GM12801 (cell line): ENCODE data around the gene IL4R.

Experiments used
- CTCF ChIP-seq: IDR thresholded peaks from one replicate; pipeline ENCODE4 v1.5.1; 2011; ENCODE audit warnings: control low read depth; ENCODE audit not compliant: insufficient read length; ENCODE audit errors: extremely low read depth

Gene IL4R

DNA sequence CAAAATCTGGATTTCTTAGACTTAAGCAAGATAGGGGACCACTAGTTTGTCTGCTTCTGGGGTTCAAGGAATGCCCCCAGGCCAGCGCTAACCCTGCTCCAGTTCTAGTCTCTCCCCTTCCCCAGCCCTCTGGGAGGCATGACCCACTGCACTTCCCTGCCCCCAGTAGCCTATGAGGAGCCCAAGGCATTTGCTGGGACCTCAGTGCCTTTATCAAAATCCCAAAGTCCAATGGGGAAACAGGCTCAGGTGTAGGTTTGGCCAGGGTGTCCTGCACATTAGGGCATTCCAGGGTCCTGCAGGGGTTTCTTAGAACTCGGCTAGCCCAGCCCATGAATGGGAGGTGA lies 1.2 kb downstream of the IL4R start:
- TF ChIP-seq CTCF, result no peak

DNA sequence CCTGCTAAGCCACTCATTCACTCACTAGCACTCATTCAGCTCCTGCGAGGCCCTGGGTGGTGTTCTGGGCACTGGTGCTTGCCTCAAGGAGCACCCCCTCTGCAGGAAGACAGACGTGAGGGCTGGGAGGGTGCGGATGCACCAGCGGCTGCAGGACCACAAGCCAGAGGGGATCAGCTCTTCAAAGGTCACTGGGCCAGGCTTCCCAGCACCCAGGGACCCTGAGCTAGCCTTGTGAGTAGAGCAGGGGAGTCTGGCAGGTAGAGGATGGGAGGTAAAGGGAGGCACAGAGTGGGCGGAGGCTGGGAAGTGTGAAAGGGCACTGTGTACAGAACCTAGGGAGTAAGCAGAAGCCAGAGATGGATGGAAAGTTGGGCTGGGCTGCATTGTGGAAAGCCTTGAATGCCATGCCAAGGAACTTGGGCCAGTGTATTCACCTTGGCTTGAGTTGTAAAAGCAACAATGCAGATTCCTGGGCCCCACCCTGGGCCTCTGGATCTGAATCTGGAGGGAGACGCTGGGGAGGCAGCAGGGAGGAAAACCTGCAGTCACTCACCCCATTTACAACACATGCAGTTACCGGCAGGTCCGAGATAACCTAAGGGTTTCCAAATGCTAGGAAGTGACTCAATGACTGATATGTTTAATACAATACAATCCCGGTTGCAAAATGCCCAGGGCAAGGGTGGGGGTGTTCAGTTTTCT lies 1.7 kb downstream of the IL4R start:
- TF ChIP-seq CTCF, result no peak

- no peak for TF ChIP-seq CTCF
These were observed 2.4 kb downstream of the IL4R start for GRCh38 chr16:27316038-27316680.

GRCh38 chr16:27317320-27317719 lies 3.5 kb downstream of the IL4R start:
- TF ChIP-seq CTCF, result no peak

DNA sequence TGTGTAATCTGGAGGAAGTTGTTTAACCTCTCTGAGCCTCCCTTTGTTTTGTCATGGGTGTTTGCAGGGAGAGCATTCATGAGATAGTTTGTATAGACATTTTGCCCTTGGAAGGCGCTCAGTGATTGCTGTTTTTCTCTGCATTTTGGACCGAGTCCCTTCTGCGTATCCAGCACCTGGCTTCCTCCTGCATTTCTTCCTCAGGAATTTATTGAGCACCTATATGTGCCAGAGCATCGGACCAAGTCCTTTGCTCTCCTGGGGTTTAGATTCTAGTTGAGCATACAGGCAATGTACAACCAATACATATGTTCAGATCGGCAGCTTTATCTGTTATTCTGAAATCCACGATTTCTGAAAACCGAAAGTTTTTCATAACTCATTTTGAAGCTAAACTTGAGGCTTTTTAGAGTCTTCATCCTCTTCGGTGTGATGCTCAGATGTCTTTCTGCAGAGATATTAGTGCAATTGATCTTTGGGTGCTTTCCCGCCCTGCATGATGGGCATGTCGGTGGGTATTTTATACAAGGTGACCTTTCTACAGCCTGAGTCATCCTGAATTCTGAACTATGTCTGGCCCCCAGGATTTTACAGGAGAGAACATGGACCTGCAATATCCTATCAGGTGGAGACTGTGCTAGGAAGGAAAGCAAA lies 4.1 kb downstream of the IL4R start:
- TF ChIP-seq CTCF, result no peak

DNA sequence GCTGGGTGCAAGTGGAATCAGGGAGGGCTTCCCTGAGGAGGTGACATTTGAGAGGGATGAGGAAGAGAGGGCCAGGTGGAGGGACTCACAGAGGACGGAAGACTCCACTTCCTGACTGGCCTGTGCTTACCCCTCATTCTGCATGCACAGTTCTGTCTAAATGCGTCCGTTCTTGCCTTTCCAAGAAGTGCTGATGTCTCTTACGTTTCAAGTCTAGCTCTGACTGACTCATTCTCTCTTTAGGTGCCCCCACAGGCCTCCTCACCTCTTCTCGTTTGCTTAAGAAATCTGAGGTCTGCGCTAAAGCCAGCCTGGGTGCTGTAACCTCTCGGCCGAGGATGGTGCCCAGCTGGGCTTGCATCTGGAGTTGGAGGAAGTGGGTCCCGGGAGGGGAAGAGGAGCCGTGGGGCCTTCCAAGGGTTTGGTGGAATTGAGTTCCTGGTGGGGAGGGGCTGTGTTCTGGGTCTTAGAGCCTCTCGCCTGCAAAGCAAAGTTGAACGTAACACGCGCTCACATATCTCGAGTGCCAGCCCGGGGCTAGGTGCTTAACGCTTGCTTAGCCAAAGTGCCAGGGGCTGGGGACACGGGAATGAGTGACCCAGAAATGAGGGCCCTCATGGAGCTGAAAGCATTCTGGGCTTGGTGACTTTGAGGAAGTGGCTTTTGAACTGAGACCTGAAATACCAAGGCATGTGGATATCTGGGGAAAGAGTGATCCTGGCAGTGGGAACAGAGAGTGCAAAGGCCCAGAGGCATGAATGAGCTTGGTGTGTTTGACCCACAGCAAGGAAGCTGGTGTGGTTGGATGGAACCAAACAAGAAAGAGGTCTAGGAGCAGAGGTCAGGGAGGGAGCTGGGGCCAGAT lies 4.8 kb downstream of the IL4R start:
- no peak for TF ChIP-seq CTCF

- TF ChIP-seq CTCF, result no peak
These were observed 5.6 kb downstream of the IL4R start for GRCh38 chr16:27319257-27319965.
